GM21381 (cell line): ENCODE measurements around the gene SPAG9.

ENCODE experiments used
- ATAC-seq: cut with Tn5 transposase; IDR thresholded peaks from one replicate; pipeline ENCODE4 v1.9.1; 2021; ENCODE audit warnings: mild to moderate bottlenecking, moderate library complexity; ENCODE audit not compliant: unreplicated experiment

Gene SPAG9

GRCh38 chr17:50919321-50920040 is 201.2 kb downstream of the SPAG9 start:
- no peak for ATAC-seq

GRCh38 chr17:50918933-50919296 is 201.8 kb downstream of the SPAG9 start:
- no peak for ATAC-seq

- ATAC-seq: no peak
Measured at GRCh38 chr17:50918071-50918932, 202.4 kb downstream of the SPAG9 start.

DNA sequence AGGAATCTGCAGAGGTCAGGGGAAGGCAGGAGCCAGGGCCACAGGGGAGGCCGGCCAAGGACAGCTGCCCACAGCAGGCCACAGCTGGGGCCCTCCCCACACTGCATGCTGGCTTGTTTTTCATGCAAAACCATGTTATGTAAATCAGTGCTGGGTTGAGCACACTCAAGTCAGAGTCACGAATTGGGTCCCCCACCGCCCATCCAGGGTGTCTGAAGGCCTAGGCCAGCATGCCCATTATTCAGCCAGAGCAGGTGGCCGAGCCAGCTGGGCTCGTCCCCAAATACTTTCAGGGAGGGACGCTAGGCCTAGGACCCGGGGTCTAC is 203.3 kb downstream of the SPAG9 start:
- ATAC-seq: no peak

DNA sequence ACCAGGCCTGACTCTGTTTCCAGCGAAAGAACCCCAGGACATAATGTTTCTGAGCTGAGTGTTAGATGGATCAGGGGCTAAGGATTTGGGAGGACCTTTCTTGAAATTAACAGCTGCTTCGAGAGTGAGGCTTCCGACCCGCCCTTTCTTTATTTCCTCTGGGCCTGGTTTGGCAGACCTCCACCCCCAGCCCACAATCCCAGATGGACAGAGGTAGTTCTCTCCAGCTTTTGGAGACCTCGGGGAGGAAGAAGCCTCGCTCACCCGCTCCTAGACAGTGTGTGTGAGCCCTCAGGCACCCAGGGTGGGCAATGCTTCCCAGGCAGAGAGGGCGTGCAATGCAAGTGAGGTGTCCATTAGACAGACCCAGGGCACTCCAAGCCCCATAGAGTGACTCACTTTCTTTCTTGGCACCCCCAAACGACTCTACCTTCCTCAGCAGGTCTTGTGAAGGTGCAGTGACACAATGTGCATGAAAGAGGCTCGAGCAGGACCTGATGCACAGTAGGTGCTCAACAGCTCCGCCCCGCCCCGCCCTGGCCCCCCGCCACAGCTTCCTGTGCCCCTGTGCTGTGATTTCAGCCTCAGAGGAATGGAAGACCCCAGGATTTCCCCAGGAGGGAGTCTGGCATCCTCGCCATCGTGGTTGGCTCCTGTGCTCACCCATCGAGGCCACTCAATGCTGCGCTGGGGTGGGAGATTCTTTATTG is 203.8 kb downstream of the SPAG9 start:
- no peak for ATAC-seq

DNA sequence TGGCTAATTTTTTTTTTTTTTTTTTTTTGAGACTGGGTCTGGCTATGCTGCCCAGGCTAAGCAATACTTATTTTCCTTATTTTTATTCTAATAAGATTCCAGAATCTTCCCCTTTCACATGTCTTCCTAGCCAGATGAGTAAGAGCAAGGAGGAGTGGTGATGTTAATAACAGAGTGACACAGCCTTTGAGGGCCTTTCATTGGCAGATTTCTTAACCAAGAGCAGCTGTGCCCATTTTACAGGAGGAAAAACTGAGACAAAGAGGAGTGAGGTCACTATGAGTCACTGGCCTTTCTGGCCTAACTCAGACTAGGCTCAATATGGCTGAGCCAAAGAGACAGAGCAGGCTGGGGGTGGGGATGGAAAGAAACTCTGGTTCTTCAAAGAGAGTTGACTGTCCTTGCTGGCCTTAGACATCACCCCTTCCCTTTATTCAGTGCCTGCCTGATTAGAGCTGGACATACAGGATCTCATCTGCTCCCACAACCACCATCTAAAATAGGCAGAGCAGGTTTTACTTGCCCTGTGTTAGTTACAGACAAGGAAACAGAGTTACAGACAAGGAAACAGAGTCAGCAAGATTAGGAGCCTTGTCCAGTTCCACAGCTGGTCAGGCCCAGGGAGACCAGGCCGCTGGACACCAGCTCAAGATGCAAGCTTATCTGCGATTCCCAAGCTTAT is 204.5 kb downstream of the SPAG9 start:
- ATAC-seq: no peak

DNA sequence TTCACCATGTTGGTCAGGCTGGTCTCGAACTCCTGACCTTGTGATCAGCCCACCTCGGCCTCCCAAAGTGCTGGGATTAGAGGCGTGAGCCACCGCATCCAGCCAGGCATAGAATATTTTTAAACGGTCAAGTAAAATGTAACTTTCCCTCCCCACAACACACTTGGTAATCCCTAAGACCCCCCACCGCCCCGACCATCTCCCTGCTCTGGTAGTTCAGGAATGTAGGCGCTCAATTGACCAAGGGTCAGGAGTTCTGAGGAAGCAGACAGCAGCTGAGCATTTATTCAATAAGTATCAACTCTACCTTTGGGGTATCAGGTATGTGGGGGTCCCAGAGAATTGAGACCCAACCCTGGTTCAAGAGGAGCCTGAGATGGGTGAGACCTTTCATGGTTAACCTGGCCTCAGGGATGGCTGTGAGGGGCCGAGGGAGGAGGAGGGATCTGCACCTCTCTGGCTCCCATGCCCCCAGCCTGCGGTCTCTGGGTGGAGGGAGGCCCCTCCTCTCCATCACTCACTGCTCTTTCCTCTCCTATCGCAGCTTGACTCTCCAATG is 206.1 kb downstream of the SPAG9 start:
- ATAC-seq: no peak

DNA sequence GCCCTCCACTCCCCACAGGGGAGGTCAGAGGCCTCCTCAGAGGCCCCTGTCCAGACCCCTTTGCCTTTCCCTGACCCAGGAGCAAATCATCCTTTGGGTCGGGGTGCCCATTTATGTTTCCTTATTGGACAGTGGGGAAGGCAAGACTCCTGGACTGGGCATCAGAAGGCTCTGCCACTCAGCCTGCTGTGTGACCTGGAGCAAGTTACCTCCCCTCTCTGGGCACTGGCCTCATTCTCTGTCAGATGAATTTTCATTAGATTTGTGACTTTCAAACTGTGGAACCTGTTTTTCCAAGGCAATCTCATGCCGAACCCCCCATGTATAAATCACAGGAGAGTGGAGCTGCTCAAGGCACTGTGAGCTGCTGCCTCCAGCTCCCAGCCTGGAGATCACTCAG is 207.5 kb downstream of the SPAG9 start:
- no peak for ATAC-seq
